Spleen (tissue), 11 donors: Measurements from ENCODE around the gene PARP9. TPM values are rescaled to one million over a fixed set of nuclear protein-coding genes. Genes with fewer than 3 reads are reported as not detected.

ENCODE experiments used
- DNase-seq: peaks from one replicate; pipeline ENCODE4 v3.0.0-alpha.2; 2020
- H3K27ac ChIP-seq, 8 donors: fragments of 200-600 bp; sonication (generic) in 7 of 8; 1 replicate in 4 of 8; 2 replicates in 4 of 8; pipeline versions ENCODE4 v1.5.0 to v1.8.0; 2016 to 2021; ENCODE audit warnings: inconsistent platforms in 4 of 8, mild to moderate bottlenecking in 4 of 8, moderate library complexity in 1 of 8
- H3K27me3 ChIP-seq, 7 donors: fragments of 200-600 bp; sonication (generic) in 6 of 7; replicated peaks in 1 of 7; 1 replicate in 4 of 7; 2 replicates in 3 of 7; pipeline versions ENCODE4 v1.5.0 to v1.8.0; 2016 to 2021; ENCODE audit warnings: inconsistent platforms in 3 of 7, mild to moderate bottlenecking in 1 of 7
- H3K36me3 ChIP-seq, 6 donors: fragments of 200-600 bp; sonication (generic) in 5 of 6; 1 replicate in 4 of 6; 2 replicates in 2 of 6; pipeline versions ENCODE4 v1.5.0 to v1.8.0; 2016 to 2021; ENCODE audit warnings: inconsistent platforms in 2 of 6
- H3K4me1 ChIP-seq, 6 donors: fragments of 200-600 bp; sonication (generic) in 5 of 6; 1 replicate in 3 of 6; 2 replicates in 3 of 6; pipeline versions ENCODE4 v1.5.0 to v1.8.0; 2016 to 2021; ENCODE audit warnings: inconsistent platforms in 3 of 6
- H3K4me3 ChIP-seq, 8 donors: fragments of 200-600 bp; sonication (generic) in 7 of 8; 1 replicate in 4 of 8; 2 replicates in 4 of 8; pipeline versions ENCODE4 v1.5.0 to v1.8.0; 2016 to 2021; ENCODE audit warnings: inconsistent platforms in 4 of 8, mild to moderate bottlenecking in 4 of 8, moderate library complexity in 2 of 8
- H3K9me3 ChIP-seq, 8 donors: fragments of 200-600 bp; sonication (generic) in 7 of 8; 1 replicate in 4 of 8; 2 replicates in 4 of 8; pipeline versions ENCODE4 v1.5.0 to v1.8.0; 2016 to 2021; ENCODE audit warnings: inconsistent platforms in 4 of 8
- POLR2A ChIP-seq, 3 donors: fragments of 450-650 bp; IDR thresholded peaks; one replicate each; pipeline ENCODE4 v1.5.1; 2017; ENCODE audit warnings: antibody characterized with exemption in 3 of 3, mild to moderate bottlenecking in 1 of 3
- POLR2AphosphoS5 ChIP-seq, 3 donors: sonication (generic); formaldehyde crosslinking; IDR thresholded peaks; one replicate each; pipeline ENCODE4 v1.5.1; 2017; ENCODE audit warnings: antibody characterized with exemption in 3 of 3
- WGBS, 5 donors: extraction: QIAGEN DNeasy Blood & Tissue Kit in 3 of 5; methylation state at CpG; one replicate each; pipeline versions ENCODE4 v1.1.5 to v1.1.7; 2013 to 2018; 5-methylcytosine and 5-hydroxymethylcytosine counted together
- intact Hi-C: fragments of 100-400 bp; cut with DNase I; formaldehyde crosslinking; loops from one replicate; pipeline ENCODE4 v1.15.0; 2023; ENCODE audit warnings: low total_unique reads
- polyA plus RNA-seq, 3 donors: library from polyadenylated mRNA; stranded (reverse); fragments of 200-250 nt; gene quantifications; one replicate each; pipeline ENCODE4 v1.2.1, GENCODE V29; 2013
- total RNA-seq, 7 donors: library from RNA; depleted of rRNA in 3 of 7; stranded (reverse); fragments of >200 nt in 3 of 7; fragmentation: NEBNext Ultra II Directional in 4 of 7; extraction: Animal tissue kit (Norgen Biotek cat#: 25700) in 4 of 7; gene quantifications; one replicate each; pipeline versions ENCODE4 v1.1.0 to v1.2.1, GENCODE V29; 2016 to 2021
- TF ChIP-seq, protein P1 (sequence below), 11 experiments: fragments of 200-600 bp in 7 of 11; fragments of 450-650 bp in 4 of 11; sonication (generic) in 4 of 11; IDR thresholded peaks in 8 of 11; conservative IDR thresholded peaks in 3 of 11; 1 replicate in 7 of 11; 2 replicates in 4 of 11; pipeline versions ENCODE4 v1.4.0 to v1.8.0; 2016 to 2021; ENCODE audit warnings: antibody characterized with exemption in 11 of 11, inconsistent platforms in 4 of 11, mild to moderate bottlenecking in 1 of 11
- donor health status: healthy with polysubstance abuse.
- donor health status: DM: no; HTN: no; CAD: no; lungs with moderate emphysema.
- donor health status: DM: no; HTN: no; CAD: no.
- donor health status: Bipolar disorder and iron deficiency.
- donor health status: healthy.
- donor health status: DM: no; HTN: no; CAD: no.
- donor health status: DM: yes; HTN: yes; CAD: no.

The PARP9 gene
- total and polyA plus RNA-seq, 10 donors: 24.0 to 72.6 (median 61.8) TPM

DNA sequence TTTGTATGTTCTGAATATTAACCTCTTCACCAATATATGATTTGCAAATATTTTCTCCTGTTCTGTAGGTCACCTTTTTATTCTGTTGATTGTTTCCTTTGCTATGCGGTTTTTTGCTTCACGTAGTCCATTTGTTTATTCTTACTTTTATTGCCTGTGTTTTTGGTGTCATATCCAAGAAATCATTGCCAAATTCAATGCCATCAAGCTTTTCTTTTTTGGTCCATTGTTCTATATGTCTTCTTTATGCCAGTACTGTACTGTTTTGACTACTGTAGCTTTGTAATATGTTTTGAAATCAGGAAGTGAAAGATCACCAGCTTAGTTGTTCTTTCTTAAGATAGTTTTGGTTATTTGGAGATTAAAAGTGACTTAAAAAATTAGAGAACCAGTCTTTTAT is 17.5 kb upstream of the PARP9 start:
- H3K27me3 ChIP-seq: no peaks in the 10 kb centered on the region
- peaks cover 12 to 33% (median 30%) of the 10 kb centered on the region in 8 donors for H3K9me3 ChIP-seq
- intact Hi-C loops: no loop called here
- 95 to 98% (median 97%) methylated on average over 2 of the region's 2 CpGs for WGBS, 5 donors
- TF ChIP-seq, protein P1, sequence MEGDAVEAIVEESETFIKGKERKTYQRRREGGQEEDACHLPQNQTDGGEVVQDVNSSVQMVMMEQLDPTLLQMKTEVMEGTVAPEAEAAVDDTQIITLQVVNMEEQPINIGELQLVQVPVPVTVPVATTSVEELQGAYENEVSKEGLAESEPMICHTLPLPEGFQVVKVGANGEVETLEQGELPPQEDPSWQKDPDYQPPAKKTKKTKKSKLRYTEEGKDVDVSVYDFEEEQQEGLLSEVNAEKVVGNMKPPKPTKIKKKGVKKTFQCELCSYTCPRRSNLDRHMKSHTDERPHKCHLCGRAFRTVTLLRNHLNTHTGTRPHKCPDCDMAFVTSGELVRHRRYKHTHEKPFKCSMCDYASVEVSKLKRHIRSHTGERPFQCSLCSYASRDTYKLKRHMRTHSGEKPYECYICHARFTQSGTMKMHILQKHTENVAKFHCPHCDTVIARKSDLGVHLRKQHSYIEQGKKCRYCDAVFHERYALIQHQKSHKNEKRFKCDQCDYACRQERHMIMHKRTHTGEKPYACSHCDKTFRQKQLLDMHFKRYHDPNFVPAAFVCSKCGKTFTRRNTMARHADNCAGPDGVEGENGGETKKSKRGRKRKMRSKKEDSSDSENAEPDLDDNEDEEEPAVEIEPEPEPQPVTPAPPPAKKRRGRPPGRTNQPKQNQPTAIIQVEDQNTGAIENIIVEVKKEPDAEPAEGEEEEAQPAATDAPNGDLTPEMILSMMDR (IDR thresholded peaks at IDR 0.05 in 8 of 11, conservative IDR thresholded peaks at IDR 0.05 in 3 of 11): no peak
- TF ChIP-seq POLR2AphosphoS5 (IDR thresholded peaks at IDR 0.05): no peak
- no peak for TF ChIP-seq POLR2A (IDR thresholded peaks at IDR 0.05)
- H3K36me3 ChIP-seq: peaks cover 0 to 30% (median 6%) of the 10 kb centered on the region in 6 donors
- H3K27ac ChIP-seq: no peak overlapping the region
- H3K4me3 ChIP-seq: no peak overlapping the region
- peaks cover 8 to 50% (median 26%) of the 10 kb centered on the region in 6 donors for H3K4me1 ChIP-seq
- no peak for DNase-seq

DNA sequence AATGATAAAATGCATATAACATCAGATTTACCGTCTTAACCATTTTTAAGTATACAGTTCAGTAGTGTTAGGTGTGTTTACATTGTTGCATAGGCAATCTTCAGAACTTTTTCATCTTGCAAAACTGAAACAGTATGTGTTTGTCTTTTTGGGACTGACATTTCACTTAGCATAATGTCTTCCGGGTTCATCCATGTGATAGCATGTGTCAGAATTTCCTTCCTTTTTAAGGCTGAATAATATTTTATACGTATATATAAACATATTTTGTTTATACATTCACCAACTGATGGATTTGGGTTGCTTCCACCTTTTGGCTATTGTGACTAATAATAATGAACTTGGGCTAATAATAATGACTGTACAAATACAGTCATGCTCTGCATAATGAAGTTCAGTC is 16.4 kb upstream of the PARP9 start:
- Histone ChIP-seq H3K4me1 (peaks cover 10 to 57% (median 36%) of the 10 kb centered on the region in 6 donors), H3K27me3 (no peaks in the 10 kb centered on the region), H3K36me3 (peaks cover 0 to 30% (median 6%) of the 10 kb centered on the region in 6 donors), H3K9me3 (peaks cover 12 to 33% (median 30%) of the 10 kb centered on the region in 8 donors), H3K4me3 (no peak overlapping the region), H3K27ac (peak overlapping the region in 1 of 8 donors; percentile 23)
- TF ChIP-seq POLR2AphosphoS5 (IDR thresholded peaks at IDR 0.05): no peak
- TF ChIP-seq, protein P1 (IDR thresholded peaks at IDR 0.05 in 8 of 11, conservative IDR thresholded peaks at IDR 0.05 in 3 of 11): no peak
- TF ChIP-seq POLR2A (IDR thresholded peaks at IDR 0.05): no peak
- intact Hi-C loops: no loop called here
- WGBS, 5 donors: 52 to 79% (median 64%) methylated on average over 3 of the region's 3 CpGs
- no peak for DNase-seq

DNA sequence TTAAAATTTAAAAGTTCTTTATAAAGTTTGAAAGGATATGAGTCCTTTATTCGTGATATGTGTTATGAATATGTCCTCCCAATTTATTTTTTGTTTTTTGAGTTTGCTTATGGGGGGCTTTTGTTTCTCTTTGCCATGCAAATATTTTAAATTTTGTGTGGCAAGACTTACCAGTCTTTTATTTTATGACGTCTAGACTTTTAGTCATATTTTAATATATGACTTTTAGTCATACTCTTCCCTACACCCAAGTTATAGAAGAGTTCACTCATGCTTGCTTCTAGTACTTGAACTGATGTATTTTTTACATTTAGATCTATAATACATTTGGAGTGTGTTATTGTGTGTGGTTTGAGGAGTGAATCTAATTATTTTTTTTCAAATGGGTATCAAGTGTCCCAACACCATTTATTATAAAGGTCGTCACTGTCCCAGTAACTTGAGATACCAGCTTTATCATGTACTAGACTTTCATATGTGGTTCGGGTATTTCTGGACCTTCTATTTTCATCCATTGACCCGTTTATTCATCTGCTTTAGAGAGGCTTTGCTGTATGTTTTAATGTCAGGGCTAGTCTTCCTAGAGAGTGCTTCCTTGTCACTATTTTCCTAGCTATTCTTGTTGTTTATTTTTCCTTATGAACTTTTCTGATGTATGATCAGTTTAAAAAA is 14.1 kb upstream of the PARP9 start:
- WGBS, 5 donors: 21 to 35% (median 27%) methylated on average over 5 of the region's 5 CpGs
- DNase-seq: no peak
- TF ChIP-seq, protein P1 (IDR thresholded peaks at IDR 0.05 in 8 of 11, conservative IDR thresholded peaks at IDR 0.05 in 3 of 11): no peak
- TF ChIP-seq POLR2AphosphoS5 (IDR thresholded peaks at IDR 0.05): no peak
- no peak for TF ChIP-seq POLR2A (IDR thresholded peaks at IDR 0.05)
- Histone ChIP-seq H3K27ac (peak overlapping the region; percentile 76 to 97 (median 90)), H3K27me3 (no peaks in the 10 kb centered on the region), H3K9me3 (peaks cover 12 to 24% (median 22%) of the 10 kb centered on the region in 8 donors), H3K4me3 (peak overlapping the region; percentile 54 to 87 (median 57)), H3K4me1 (peaks cover 18 to 80% (median 52%) of the 10 kb centered on the region in 6 donors), H3K36me3 (peaks cover 0 to 35% (median 7%) of the 10 kb centered on the region in 6 donors)
- intact Hi-C loops: no loop called here

DNA sequence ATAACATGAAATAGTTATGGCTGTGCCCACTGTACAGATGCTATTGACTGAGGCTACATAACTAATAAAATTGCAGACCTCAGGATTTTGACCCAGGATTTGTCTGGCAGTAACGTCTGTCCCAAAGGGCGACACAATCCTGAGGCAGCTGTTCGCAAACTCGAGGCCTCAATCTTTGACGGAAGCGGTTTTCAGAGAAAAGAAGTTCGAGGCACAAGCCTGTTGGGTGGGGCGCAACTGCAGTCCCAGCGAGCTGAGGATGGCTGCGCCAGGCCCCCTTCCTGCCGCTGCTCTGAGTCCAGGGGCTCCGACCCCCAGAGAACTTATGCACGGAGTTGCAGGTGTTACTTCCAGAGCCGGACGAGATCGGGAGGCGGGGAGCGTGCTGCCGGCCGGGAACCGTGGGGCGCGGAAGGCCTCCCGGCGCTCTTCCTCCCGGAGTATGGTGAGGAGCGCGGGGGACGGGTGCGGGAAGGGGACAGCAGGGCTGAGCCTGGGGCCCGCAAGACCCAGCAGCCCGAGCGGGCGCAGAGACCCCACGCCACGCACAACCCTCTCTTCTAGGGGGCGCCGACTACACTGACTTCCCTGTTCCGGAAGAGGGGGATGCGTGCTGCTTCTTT is 13.4 kb upstream of the PARP9 start, which contains the start of gene PARP15:
Gene PARP15 (plus strand): TSS at position 242 of the 623 bp plus-strand sequence. CDS start 18 bp downstream, at position 260.
- Histone ChIP-seq H3K27ac (peak within 1 kb of the TSS; percentile 76 to 97 (median 90)), H3K4me1 (peaks cover 18 to 87% (median 58%) of the 10 kb centered on the region in 6 donors), H3K9me3 (peaks cover 11 to 17% (median 15%) of the 10 kb centered on the region in 8 donors), H3K27me3 (no peaks in the 10 kb centered on the region), H3K4me3 (peak within 1 kb of the TSS; percentile 54 to 87 (median 57)), H3K36me3 (peaks cover 0 to 35% (median 9%) of the 10 kb centered on the region in 6 donors)
- DNase-seq: peak; percentile 87
- TF ChIP-seq, protein P1 (IDR thresholded peaks at IDR 0.05 in 8 of 11, conservative IDR thresholded peaks at IDR 0.05 in 3 of 11): no peak
- peak; percentile 75 to 86 (median 85) for TF ChIP-seq POLR2AphosphoS5 (IDR thresholded peaks at IDR 0.05)
- 1 to 3% (median 2%) methylated on average over 33 to 40 of the region's 40 CpGs for WGBS, 5 donors
- intact Hi-C loops: no loop called here
